HEK293 (cell line): ENCODE results near the gene EIF4A2.
A peak's percentile ranks its signal among the peaks of the same experiment; 100 is the strongest.

ENCODE experiments used
- CTCF ChIA-PET: fragments of 350-600 bp; formaldehyde crosslinking; extraction: SDS; loops from one replicate; lab custom pipeline; 2021; ENCODE audit warnings: antibody characterized with exemption; lab: Yijun Ruan, JAX
- POLR2A ChIA-PET: fragments of 300-600 bp; formaldehyde crosslinking; extraction: SDS; loops from one replicate; lab custom pipeline; 2020; ENCODE audit warnings: antibody characterized with exemption, inconsistent platforms; lab: Yijun Ruan, JAX
- H3K27ac ChIP-seq: fragments of 200-500 bp; sonication (Bioruptor generic); 2 replicates; pipeline ENCODE4 v1.5.1; 2014; ENCODE audit warnings: low read depth, low read length, control low read depth, inconsistent platforms; ENCODE audit errors: extremely low read depth
- H3K36me3 ChIP-seq, 2 experiments: fragments of 200-500 bp in 1 of 2; sonication (Bioruptor generic) in 1 of 2; 1 replicate in 1 of 2; 2 replicates in 1 of 2; pipeline ENCODE4 v1.5.1; 2014 to 2017; ENCODE audit warnings: inconsistent platforms in 2 of 2, low read length in 2 of 2; ENCODE audit not compliant: control insufficient read depth in 2 of 2, insufficient read depth in 1 of 2
- H3K4me1 ChIP-seq: fragments of 200-500 bp; sonication (Bioruptor generic); 2 replicates; pipeline ENCODE4 v1.5.1; 2014; ENCODE audit warnings: mild to moderate bottlenecking, low read length, inconsistent platforms; ENCODE audit not compliant: control insufficient read depth, insufficient read depth
- H3K4me3 ChIP-seq: 2 replicates; pipeline ENCODE4 v1.5.1; 2011; ENCODE audit warnings: low read depth, mild to moderate bottlenecking, control low read depth, low read length, moderate library complexity
- H3K9me3 ChIP-seq: fragments of 200-500 bp; sonication (Bioruptor generic); 2 replicates; pipeline ENCODE4 v1.5.1; 2014; ENCODE audit warnings: low read depth, low read length, inconsistent platforms; ENCODE audit not compliant: control insufficient read depth, insufficient read depth
- BCL11B ChIP-seq: fragments of 450-650 bp; formaldehyde crosslinking; IDR thresholded peaks from 2 replicates; pipeline ENCODE4 v1.5.1; 2016; ENCODE audit warnings: low read depth, missing biosample characterization, missing genetic modification characterization
- PATZ1 ChIP-seq: fragments of 450-650 bp; formaldehyde crosslinking; IDR thresholded peaks from 2 replicates; pipeline ENCODE4 v1.5.1; 2016; ENCODE audit warnings: missing biosample characterization, missing genetic modification characterization
- RBAK ChIP-seq: fragments of 450-650 bp; formaldehyde crosslinking; IDR thresholded peaks from 2 replicates; pipeline ENCODE4 v1.5.1; 2016; ENCODE audit warnings: missing biosample characterization, missing genetic modification characterization
- REPIN1 ChIP-seq: fragments of 450-650 bp; formaldehyde crosslinking; IDR thresholded peaks from 2 replicates; pipeline ENCODE4 v1.5.1; 2017; ENCODE audit warnings: missing biosample characterization, missing genetic modification characterization, low read depth
- TSHZ1 ChIP-seq: fragments of 450-650 bp; formaldehyde crosslinking; IDR thresholded peaks from 2 replicates; pipeline ENCODE4 v1.5.1; 2016; ENCODE audit warnings: missing biosample characterization, missing genetic modification characterization, borderline replicate concordance
- ZBTB26 ChIP-seq: fragments of 450-650 bp; formaldehyde crosslinking; optimal IDR thresholded peaks from 2 replicates; pipeline ENCODE3; 2016; ENCODE audit warnings: missing biosample characterization, mild to moderate bottlenecking, missing genetic modification characterization
- ZFP3 ChIP-seq: fragments of 450-650 bp; formaldehyde crosslinking; IDR thresholded peaks from 2 replicates; pipeline ENCODE4 v1.5.1; 2016; ENCODE audit warnings: low read depth, missing biosample characterization, missing genetic modification characterization
- ZNF16 ChIP-seq: fragments of 450-650 bp; formaldehyde crosslinking; IDR thresholded peaks from 2 replicates; pipeline ENCODE4 v1.5.1; 2016; ENCODE audit warnings: low read depth, missing biosample characterization, missing genetic modification characterization
- ZNF2 ChIP-seq: fragments of 450-650 bp; formaldehyde crosslinking; IDR thresholded peaks from 2 replicates; pipeline ENCODE4 v1.5.1; 2016; ENCODE audit warnings: missing biosample characterization, missing genetic modification characterization
- ZNF202 ChIP-seq: fragments of 450-650 bp; formaldehyde crosslinking; IDR thresholded peaks from 2 replicates; pipeline ENCODE4 v1.5.1; 2016; ENCODE audit warnings: missing biosample characterization, missing genetic modification characterization, borderline replicate concordance
- ZNF214 ChIP-seq: fragments of 450-650 bp; formaldehyde crosslinking; IDR thresholded peaks from 2 replicates; pipeline ENCODE4 v1.5.1; 2017; ENCODE audit warnings: missing biosample characterization, mild to moderate bottlenecking, missing genetic modification characterization, borderline replicate concordance
- ZNF248 ChIP-seq: fragments of 450-650 bp; formaldehyde crosslinking; IDR thresholded peaks from 2 replicates; pipeline ENCODE4 v1.5.1; 2017; ENCODE audit warnings: missing biosample characterization, missing genetic modification characterization
- ZNF26 ChIP-seq: fragments of 450-650 bp; formaldehyde crosslinking; IDR thresholded peaks from 2 replicates; pipeline ENCODE4 v1.5.1; 2016; ENCODE audit warnings: missing biosample characterization, missing genetic modification characterization
- ZNF324 ChIP-seq: fragments of 450-650 bp; formaldehyde crosslinking; IDR thresholded peaks from 2 replicates; pipeline ENCODE4 v1.5.1; 2016; ENCODE audit warnings: missing biosample characterization, missing genetic modification characterization
- ZNF362 ChIP-seq: fragments of 450-650 bp; formaldehyde crosslinking; IDR thresholded peaks from 2 replicates; pipeline ENCODE4 v1.5.1; 2016; ENCODE audit warnings: missing biosample characterization, missing genetic modification characterization
- ZNF366 ChIP-seq: fragments of 450-650 bp; formaldehyde crosslinking; conservative IDR thresholded peaks from 2 replicates; pipeline ENCODE4 v1.5.1; 2016; ENCODE audit warnings: missing biosample characterization, missing genetic modification characterization
- ZNF423 ChIP-seq: fragments of 450-650 bp; formaldehyde crosslinking; IDR thresholded peaks from 2 replicates; pipeline ENCODE4 v1.5.1; 2016; ENCODE audit warnings: missing biosample characterization, missing genetic modification characterization
- ZNF426 ChIP-seq: fragments of 450-650 bp; formaldehyde crosslinking; IDR thresholded peaks from 2 replicates; pipeline ENCODE4 v1.5.1; 2017; ENCODE audit warnings: missing biosample characterization, missing genetic modification characterization, mild to moderate bottlenecking, inconsistent platforms, moderate library complexity
- ZNF488 ChIP-seq: fragments of 450-650 bp; formaldehyde crosslinking; IDR thresholded peaks from 2 replicates; pipeline ENCODE4 v1.5.1; 2016; ENCODE audit warnings: missing biosample characterization, missing genetic modification characterization
- ZNF530 ChIP-seq: fragments of 450-650 bp; formaldehyde crosslinking; IDR thresholded peaks from 2 replicates; pipeline ENCODE4 v1.5.1; 2016; ENCODE audit warnings: low read depth, missing biosample characterization, missing genetic modification characterization
- ZNF600 ChIP-seq: fragments of 450-650 bp; formaldehyde crosslinking; IDR thresholded peaks from 2 replicates; pipeline ENCODE4 v1.5.1; 2016; ENCODE audit warnings: missing biosample characterization, missing genetic modification characterization
- ZNF621 ChIP-seq: fragments of 450-650 bp; formaldehyde crosslinking; IDR thresholded peaks from 2 replicates; pipeline ENCODE4 v1.5.1; 2017; ENCODE audit warnings: missing biosample characterization, missing genetic modification characterization
- ZNF660 ChIP-seq: fragments of 450-650 bp; IDR thresholded peaks from 2 replicates; pipeline ENCODE4 v1.5.1; 2018; ENCODE audit warnings: missing biosample characterization, mild to moderate bottlenecking, missing genetic modification characterization
- ZNF670 ChIP-seq: fragments of 450-650 bp; formaldehyde crosslinking; IDR thresholded peaks from 2 replicates; pipeline ENCODE4 v1.5.1; 2016; ENCODE audit warnings: missing biosample characterization, missing genetic modification characterization, low read depth

Gene EIF4A2

GRCh38 chr3:186815435-186815834 lies 32.1 kb downstream of the EIF4A2 start (continued):
- no peak for TF ChIP-seq PATZ1 (tag by site-specific recombination)
- no peak for TF ChIP-seq ZNF426 (tag by site-specific recombination)
- peak; percentile 54; the same call in 1 of the 2 replicates for TF ChIP-seq ZNF660 (tag by site-specific recombination)
- no peak for TF ChIP-seq ZNF423 (tag by site-specific recombination)

GRCh38 chr3:186818516-186818915 lies 35.1 kb downstream of the EIF4A2 start:
- H3K27ac ChIP-seq, result no peak overlapping the region
- no peak overlapping the region for H3K4me3 ChIP-seq
- ChIA-PET CTCF (interaction anchor here (0.8 kb wide), 1 partner anchor 10 kb away, joined by 4 read pairs; no protein-coding TSS in a partner anchor), POLR2A (interaction anchor here (1.6 kb wide), 1 partner anchor 9 kb away, joined by 4 read pairs; no protein-coding TSS in a partner anchor)
- no peaks in the 10 kb centered on the region for H3K36me3 ChIP-seq
- no peak for TF ChIP-seq ZNF530 (tag by site-specific recombination)
- no peak for TF ChIP-seq RBAK (tag by site-specific recombination)
- TF ChIP-seq ZNF248, result no peak
- no peak for TF ChIP-seq ZNF621 (tag by site-specific recombination)
- TF ChIP-seq ZFP3 (tag by site-specific recombination), result no peak
- TF ChIP-seq ZNF26 (tag by site-specific recombination), result no peak
- no peak for TF ChIP-seq ZNF16 (tag by site-specific recombination)
- no peak for TF ChIP-seq ZNF670
- no peak for TF ChIP-seq REPIN1 (tag by site-specific recombination)
- H3K9me3 ChIP-seq, result no peaks in the 10 kb centered on the region
- no peaks in the 10 kb centered on the region for H3K4me1 ChIP-seq

- CTCF ChIA-PET, result interaction anchor here (1.2 to 1.8 kb wide), 3 partner anchors 16 to 204 kb away, joined by 5 to 11 read pairs (median 8); no protein-coding TSS in a partner anchor
- POLR2A ChIA-PET, result interaction anchor here (1.6 kb wide), 1 partner anchor 9 kb away, joined by 4 read pairs; no protein-coding TSS in a partner anchor
These were observed 35.6 kb downstream of the EIF4A2 start for GRCh38 chr3:186818956-186819355.

More at GRCh38 chr3:186818956-186819355, 35.6 kb downstream of the EIF4A2 start:
- no peaks in the 10 kb centered on the region for H3K4me1 ChIP-seq
- H3K27ac ChIP-seq, result no peak overlapping the region
- no peaks in the 10 kb centered on the region for H3K36me3 ChIP-seq
- H3K4me3 ChIP-seq, result no peak overlapping the region
- TF ChIP-seq ZNF202, result no peak
- no peak for TF ChIP-seq ZNF488 (tag by site-specific recombination)
- TF ChIP-seq ZNF214 (tag by site-specific recombination), result no peak
- TF ChIP-seq TSHZ1 (tag by site-specific recombination), result no peak
- TF ChIP-seq ZNF366 (tag by site-specific recombination), result no peak
- no peak for TF ChIP-seq ZNF600 (tag by site-specific recombination)
- TF ChIP-seq BCL11B, result no peak
- no peak for TF ChIP-seq ZNF2 (tag by site-specific recombination)
- no peak for TF ChIP-seq ZNF324 (tag by site-specific recombination)
- TF ChIP-seq ZBTB26, result no peak
- no peak for TF ChIP-seq ZNF362 (tag by site-specific recombination)
- TF ChIP-seq, all 188 proteins: peak for 0
- H3K9me3 ChIP-seq, result no peaks in the 10 kb centered on the region
